Adipocyte (in vitro differentiated cells): Measurements from ENCODE around the gene NDUFS6.

Experiments used
- DNase-seq: peaks from one replicate; pipeline ENCODE4 v3.0.0-alpha.2; 2015; ENCODE audit warnings: low read depth
- H3K27me3 ChIP-seq: replicated peaks from 2 replicates; pipeline ENCODE4 v1.7.0; 2013; ENCODE audit warnings: mild to moderate bottlenecking, low read length, moderate library complexity; ENCODE audit not compliant: control insufficient read depth, insufficient read depth
- H3K36me3 ChIP-seq: 2 replicates; pipeline ENCODE4 v1.7.0; 2013; ENCODE audit warnings: low read length, mild to moderate bottlenecking, moderate library complexity; ENCODE audit not compliant: control insufficient read depth, insufficient read depth, severe bottlenecking
- H3K4me1 ChIP-seq: 2 replicates; pipeline ENCODE4 v1.7.0; 2013; ENCODE audit warnings: mild to moderate bottlenecking, low read length, moderate library complexity; ENCODE audit not compliant: control insufficient read depth, insufficient read depth
- H3K4me3 ChIP-seq: 2 replicates; pipeline ENCODE4 v1.7.0; 2013; ENCODE audit warnings: mild to moderate bottlenecking, low read length, moderate library complexity
- H3K9ac ChIP-seq: 2 replicates; pipeline ENCODE4 v1.7.0; 2013; ENCODE audit warnings: mild to moderate bottlenecking, low read length, moderate library complexity
- H3K9me3 ChIP-seq: 2 replicates; pipeline ENCODE4 v1.7.0; 2013; ENCODE audit warnings: mild to moderate bottlenecking, low read length, moderate library complexity; ENCODE audit not compliant: control insufficient read depth

NDUFS6 gene

DNA sequence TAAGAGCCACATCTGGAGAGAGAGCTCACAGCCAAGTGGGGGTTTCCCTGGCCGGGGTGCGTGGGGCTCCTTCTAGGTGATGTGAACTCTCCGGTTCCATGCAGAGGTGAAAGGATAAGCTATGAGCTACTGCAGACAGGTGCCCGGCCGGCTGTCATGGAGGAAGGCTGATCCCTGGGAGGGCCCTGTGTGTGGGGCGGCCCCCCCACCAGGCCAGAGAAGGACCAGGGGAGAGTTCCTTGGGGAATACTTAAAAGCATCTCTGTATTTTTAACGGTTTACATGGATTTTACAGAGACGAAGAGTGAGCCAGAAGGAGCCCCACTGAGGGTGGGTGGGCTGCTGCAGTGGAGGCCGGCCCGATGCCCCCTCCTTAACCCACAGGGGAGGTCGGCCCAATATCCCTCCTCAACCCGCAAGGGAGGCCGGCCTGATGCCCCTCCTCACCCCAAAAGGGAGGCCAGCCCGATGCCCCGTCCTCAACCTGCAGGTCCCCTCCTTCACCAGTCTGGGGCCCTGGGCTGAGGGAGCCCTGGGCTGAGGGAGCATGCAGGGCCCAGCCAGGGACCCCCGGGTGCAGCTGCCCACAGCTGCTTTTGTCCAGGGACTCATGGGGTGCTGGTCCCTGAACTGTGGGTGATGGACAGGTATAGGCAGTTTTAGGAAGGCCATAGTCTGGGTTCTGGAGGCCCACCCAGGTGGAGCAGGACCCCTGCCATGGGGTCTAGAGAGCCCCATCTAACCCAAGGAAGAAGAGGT is 33.5 kb upstream of the NDUFS6 start:
- H3K4me3 ChIP-seq = no peak overlapping the region
- H3K4me1 ChIP-seq = peaks cover 10% of the 10 kb centered on the region
- H3K9ac ChIP-seq = no peak overlapping the region
- no peaks in the 10 kb centered on the region for H3K36me3 ChIP-seq
- no peak for DNase-seq
- H3K27me3 ChIP-seq = peaks cover 32% of the 10 kb centered on the region
- no peaks in the 10 kb centered on the region for H3K9me3 ChIP-seq

DNA sequence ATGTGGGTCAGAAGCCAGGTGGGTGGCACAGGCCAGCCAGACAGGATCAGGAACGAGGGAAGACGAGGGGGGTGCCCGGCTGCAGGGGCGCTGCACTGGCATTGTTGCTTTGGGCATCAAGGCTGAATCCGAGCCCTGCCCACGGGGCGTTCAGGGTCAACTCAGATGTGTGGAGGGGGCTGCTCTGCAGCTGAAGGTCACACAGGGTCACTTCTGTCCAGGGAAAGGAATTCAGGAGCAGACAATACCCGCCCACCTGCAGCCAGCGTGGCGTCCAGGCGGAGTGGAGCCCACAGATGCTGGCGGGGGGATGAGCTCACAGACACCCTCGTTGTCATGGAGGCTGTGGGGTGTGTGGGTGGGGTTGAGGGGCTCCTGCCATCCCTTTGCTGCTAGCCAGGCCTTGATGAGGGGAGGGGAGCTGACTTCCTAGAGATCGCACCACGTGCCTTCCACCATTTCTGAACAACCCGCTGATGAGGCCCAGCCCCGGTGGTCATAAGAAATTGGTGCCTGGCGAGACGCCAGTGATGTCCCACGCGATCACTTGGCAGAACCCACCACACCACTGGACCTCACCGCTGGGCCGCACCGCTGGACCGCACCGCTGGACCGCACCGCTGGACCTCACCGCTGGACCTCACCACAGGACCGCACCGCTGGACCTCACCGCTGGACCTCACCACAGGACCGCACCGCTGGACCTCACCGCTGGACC is 32.8 kb upstream of the NDUFS6 start:
- no peak overlapping the region for H3K9ac ChIP-seq
- no peaks in the 10 kb centered on the region for H3K9me3 ChIP-seq
- H3K4me1 ChIP-seq = peaks cover 9% of the 10 kb centered on the region
- peaks cover 32% of the 10 kb centered on the region for H3K27me3 ChIP-seq
- H3K36me3 ChIP-seq = no peaks in the 10 kb centered on the region
- no peak for DNase-seq
- no peak overlapping the region for H3K4me3 ChIP-seq

DNA sequence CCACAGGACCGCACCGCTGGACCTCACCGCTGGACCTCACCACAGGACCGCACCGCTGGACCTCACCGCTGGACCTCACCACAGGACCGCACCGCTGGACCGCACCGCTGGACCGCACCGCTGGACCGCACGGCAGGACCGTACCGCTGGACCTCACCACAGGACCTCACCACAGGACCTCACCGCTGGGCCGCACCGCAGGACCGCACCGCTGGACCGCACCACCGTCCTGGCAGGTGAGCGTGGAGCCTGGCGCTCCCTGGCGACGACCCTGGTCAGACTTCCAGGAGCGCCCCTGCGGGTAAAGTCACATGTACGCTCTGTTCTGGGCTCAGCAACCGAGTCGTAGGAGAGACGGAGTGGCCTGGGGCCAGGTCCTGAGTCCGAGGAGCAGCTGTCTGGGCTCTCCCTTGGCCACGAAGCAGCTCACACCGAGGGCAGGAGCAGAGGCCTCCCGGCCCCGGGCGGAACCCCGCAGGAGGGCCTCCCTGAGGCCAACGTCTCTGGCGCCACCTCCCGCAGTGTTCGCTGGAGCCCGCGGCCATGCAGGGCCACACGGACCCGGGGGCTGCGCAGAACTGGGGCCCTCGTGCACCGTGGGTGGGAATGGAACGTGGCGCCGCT is 32.1 kb upstream of the NDUFS6 start:
- peaks cover 2% of the 10 kb centered on the region for H3K4me1 ChIP-seq
- H3K9ac ChIP-seq = no peak overlapping the region
- no peak overlapping the region for H3K4me3 ChIP-seq
- H3K9me3 ChIP-seq = no peaks in the 10 kb centered on the region
- no peaks in the 10 kb centered on the region for H3K36me3 ChIP-seq
- H3K27me3 ChIP-seq = peaks cover 32% of the 10 kb centered on the region
- DNase-seq = no peak

GRCh38 chr5:1769752-1770442 is 31.3 kb upstream of the NDUFS6 start:
- DNase-seq = no peak
- Histone ChIP-seq H3K9ac (no peak overlapping the region), H3K4me1 (no peaks in the 10 kb centered on the region), H3K27me3 (peaks cover 32% of the 10 kb centered on the region), H3K9me3 (no peaks in the 10 kb centered on the region), H3K36me3 (no peaks in the 10 kb centered on the region), H3K4me3 (no peak overlapping the region)

DNA sequence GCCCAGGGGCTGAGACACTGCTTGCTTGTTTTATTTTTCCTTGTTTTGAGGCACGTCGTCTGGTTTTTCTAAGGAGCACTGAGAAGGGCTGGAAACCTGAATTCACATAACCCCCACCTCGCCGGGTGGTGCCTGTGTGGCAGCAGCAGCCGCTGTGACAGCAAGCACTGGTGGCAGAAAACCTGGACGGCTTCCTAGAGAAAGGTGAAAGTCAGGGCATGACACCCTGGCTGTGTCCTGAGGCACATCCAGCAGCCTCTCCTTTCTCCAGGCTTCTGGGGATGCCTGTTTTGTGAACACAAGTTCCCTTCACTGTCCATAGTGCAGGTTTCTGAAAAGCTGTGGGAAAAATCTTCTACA is 30.8 kb upstream of the NDUFS6 start:
- Histone ChIP-seq H3K9ac (no peak overlapping the region), H3K9me3 (no peaks in the 10 kb centered on the region), H3K36me3 (no peaks in the 10 kb centered on the region), H3K27me3 (peaks cover 32% of the 10 kb centered on the region), H3K4me1 (no peaks in the 10 kb centered on the region), H3K4me3 (no peak overlapping the region)
- no peak for DNase-seq

GRCh38 chr5:1771149-1772065 is 29.8 kb upstream of the NDUFS6 start:
- Histone ChIP-seq H3K4me1 (no peaks in the 10 kb centered on the region), H3K9me3 (peaks cover 3% of the 10 kb centered on the region), H3K27me3 (peaks cover 30% of the 10 kb centered on the region), H3K4me3 (no peak overlapping the region), H3K9ac (no peak overlapping the region), H3K36me3 (no peaks in the 10 kb centered on the region)
- DNase-seq = no peak

- H3K4me3 ChIP-seq = no peak overlapping the region
- no peaks in the 10 kb centered on the region for H3K4me1 ChIP-seq
- H3K9ac ChIP-seq = no peak overlapping the region
- H3K9me3 ChIP-seq = peaks cover 3% of the 10 kb centered on the region
- no peaks in the 10 kb centered on the region for H3K36me3 ChIP-seq
- peaks cover 23% of the 10 kb centered on the region for H3K27me3 ChIP-seq
- DNase-seq = peak; percentile 41
Observed at GRCh38 chr5:1772634-1773033, 28.6 kb upstream of the NDUFS6 start.

- Histone ChIP-seq H3K9ac (no peak overlapping the region), H3K27me3 (peaks cover 6% of the 10 kb centered on the region), H3K36me3 (no peaks in the 10 kb centered on the region), H3K4me3 (no peak overlapping the region), H3K4me1 (peaks cover 10% of the 10 kb centered on the region), H3K9me3 (peaks cover 3% of the 10 kb centered on the region)
- DNase-seq = no peak
Observed at GRCh38 chr5:1776831-1777230, 24.4 kb upstream of the NDUFS6 start.

DNA sequence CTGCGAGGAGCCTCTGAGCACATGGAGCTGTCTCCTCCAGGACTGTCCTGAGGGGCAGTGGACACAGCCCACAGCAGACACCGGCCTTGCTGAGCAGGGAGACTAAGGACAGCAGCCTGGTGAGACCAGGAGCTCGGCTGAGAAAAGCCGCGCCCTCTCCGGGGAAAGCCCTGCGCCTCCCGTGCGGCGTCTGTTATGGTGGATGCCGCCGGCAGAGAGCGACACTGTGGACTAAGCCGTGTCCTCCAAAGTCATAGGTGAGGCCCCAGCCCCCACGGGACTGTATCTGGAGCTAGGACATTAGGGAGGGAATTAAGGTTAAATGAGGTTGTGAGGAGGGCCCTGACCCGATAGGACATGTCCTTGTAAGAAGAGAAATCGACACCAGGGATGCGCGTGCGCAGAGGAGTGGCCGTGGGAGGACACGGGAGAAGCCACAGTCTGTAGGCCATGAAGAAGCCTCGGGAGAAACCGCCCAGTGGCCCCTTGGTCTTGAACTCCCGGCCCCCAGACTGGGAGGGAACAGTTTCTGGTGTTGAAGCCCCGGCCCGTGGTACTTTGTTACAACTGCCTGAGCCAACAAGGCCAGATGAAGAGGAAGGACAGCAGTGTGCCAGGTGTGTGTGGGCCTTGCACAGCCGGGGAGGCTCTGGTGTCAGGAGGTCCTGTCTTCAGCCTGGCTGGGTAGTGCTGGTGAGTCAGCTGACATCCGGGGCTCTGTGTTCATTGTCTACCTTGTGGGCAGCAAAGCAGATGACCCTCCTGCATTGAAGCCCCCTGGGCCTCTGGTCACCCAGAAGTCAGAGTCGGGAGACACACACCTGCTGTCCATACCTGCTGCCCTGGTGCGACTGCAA is 23.7 kb upstream of the NDUFS6 start:
- H3K36me3 ChIP-seq = no peaks in the 10 kb centered on the region
- no peak overlapping the region for H3K9ac ChIP-seq
- H3K4me1 ChIP-seq = peaks cover 10% of the 10 kb centered on the region
- no peak for DNase-seq
- H3K27me3 ChIP-seq = no peaks in the 10 kb centered on the region
- H3K4me3 ChIP-seq = no peak overlapping the region
- peaks cover 3% of the 10 kb centered on the region for H3K9me3 ChIP-seq
